ENCODE measurements around the gene CLIC5. TPM values are rescaled to one million over a fixed set of nuclear protein-coding genes. Genes with fewer than 3 reads are reported as not detected.

The CLIC5 gene
- total and polyA plus RNA-seq, 2 of the 8 experiments (the other 6 are each of a cell fraction or from before 2014, with no cell fraction given), result 0.12 to 0.15 TPM

- TF ChIP-seq SIN3A (conservative IDR thresholded peaks at IDR 0.05 in 1 of 2, IDR thresholded peaks at IDR 0.05 in 1 of 2; ENCODE audit: low read depth in 1 of 2, low read length in 2 of 2), result no peak
- no peak for TF ChIP-seq SRF (IDR thresholded peaks at IDR 0.05; ENCODE audit: low read depth, low read length)
- no peak for TF ChIP-seq SIRT6 (IDR thresholded peaks at IDR 0.05; ENCODE audit: low read length)
- no peak for TF ChIP-seq CTCF (IDR thresholded peaks at IDR 0.05; ENCODE audit: control extremely low read depth in 1 of 3, insufficient read depth in 1 of 3, low read depth in 1 of 3, low read length in 3 of 3)
- no peak for TF ChIP-seq JUND (IDR thresholded peaks at IDR 0.05; ENCODE audit: low read length)
These were observed 179.2 kb downstream of the CLIC5 start (continued) for GRCh38 chr6:45836438-45836824.

Data from H1 (cell line).